ENCODE measurements around the gene INTS6.

DNA sequence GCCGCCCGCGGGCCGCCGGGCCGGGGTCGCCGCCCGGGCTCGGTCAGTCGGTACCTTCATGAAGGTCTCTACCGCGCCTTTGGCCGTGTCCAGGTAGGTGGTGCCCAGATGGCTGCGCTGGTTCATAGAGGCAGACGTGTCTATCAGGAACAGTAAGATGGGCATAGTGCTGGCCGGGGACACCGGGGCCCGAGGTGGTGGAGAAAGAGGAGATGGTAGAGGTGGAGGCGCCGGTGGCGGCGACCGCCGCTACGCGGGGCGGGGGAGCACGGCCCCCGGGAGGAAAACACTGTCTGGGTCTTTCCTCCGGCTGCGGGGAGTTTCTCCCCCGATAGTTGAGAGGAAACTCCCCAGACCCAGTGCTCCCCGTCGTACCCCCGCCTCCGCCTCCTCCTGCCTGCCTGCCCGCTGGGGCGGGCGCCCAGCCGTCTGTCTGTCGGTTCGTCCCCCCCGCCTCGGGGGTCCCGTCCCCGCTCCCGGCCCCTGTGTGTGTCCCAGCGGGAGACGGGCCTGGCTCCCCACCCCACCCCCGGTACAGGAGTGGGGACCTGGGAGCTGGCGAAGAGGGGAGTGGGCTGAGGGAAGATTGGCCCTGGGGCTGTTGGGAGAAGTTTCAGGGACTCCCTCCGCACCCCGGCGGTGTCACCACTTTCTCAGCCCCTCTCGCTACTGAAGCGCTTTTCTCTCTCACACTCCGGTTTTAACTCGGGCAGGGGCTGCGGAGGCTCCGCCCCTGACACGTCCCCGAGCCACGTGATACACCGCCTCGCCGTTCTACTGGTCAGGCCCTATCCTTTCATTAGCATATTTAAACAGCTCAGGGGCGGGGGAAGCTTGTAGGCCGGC, at the start of gene INTS6:
- TF ChIP-seq EZH2 (IDR thresholded peaks at IDR 0.05; ENCODE audit: borderline replicate concordance, low read length) = no peak
- TF ChIP-seq, protein P1, sequence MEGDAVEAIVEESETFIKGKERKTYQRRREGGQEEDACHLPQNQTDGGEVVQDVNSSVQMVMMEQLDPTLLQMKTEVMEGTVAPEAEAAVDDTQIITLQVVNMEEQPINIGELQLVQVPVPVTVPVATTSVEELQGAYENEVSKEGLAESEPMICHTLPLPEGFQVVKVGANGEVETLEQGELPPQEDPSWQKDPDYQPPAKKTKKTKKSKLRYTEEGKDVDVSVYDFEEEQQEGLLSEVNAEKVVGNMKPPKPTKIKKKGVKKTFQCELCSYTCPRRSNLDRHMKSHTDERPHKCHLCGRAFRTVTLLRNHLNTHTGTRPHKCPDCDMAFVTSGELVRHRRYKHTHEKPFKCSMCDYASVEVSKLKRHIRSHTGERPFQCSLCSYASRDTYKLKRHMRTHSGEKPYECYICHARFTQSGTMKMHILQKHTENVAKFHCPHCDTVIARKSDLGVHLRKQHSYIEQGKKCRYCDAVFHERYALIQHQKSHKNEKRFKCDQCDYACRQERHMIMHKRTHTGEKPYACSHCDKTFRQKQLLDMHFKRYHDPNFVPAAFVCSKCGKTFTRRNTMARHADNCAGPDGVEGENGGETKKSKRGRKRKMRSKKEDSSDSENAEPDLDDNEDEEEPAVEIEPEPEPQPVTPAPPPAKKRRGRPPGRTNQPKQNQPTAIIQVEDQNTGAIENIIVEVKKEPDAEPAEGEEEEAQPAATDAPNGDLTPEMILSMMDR (conservative IDR thresholded peaks at IDR 0.05 in 1 of 2, IDR thresholded peaks at IDR 0.05 in 1 of 2; ENCODE audit: extremely low read depth in 1 of 2, insufficient read depth in 1 of 2, low read depth in 1 of 2, low read length in 2 of 2) = no peak
